CD4-positive, CD25-positive, alpha-beta regulatory T cell (primary cell): Measurements from ENCODE around the gene KMT2C. TPM values are rescaled to one million over a fixed set of nuclear protein-coding genes. Genes with fewer than 3 reads are reported as not detected.
"Not testable (repeated sequence)": the region's sequence is repeated elsewhere in the genome, so short reads cannot be mapped to it uniquely, and the experiment has no call there.

ENCODE experiments used
- ATAC-seq, 2 donors: fragments of 150-1000 bp; cut with Tn5 transposase; one replicate each; pipeline ENCODE4 v1.10.0; 2021; ENCODE audit warnings: low read depth in 2 of 2, moderate number of reproducible peaks in 2 of 2, moderate library complexity in 1 of 2
- DNase-seq, 3 donors: peaks; one replicate each; pipeline versions ENCODE4 v3.0.0 to v3.0.0-alpha.2; 2012 to 2022; ENCODE audit warnings: mixed read lengths in 1 of 3
- H3K27ac ChIP-seq: one replicate; pipeline ENCODE4 v1.7.0; 2013; ENCODE audit warnings: mild to moderate bottlenecking, low read length; ENCODE audit not compliant: insufficient read depth, poor library complexity, severe bottlenecking
- H3K27me3 ChIP-seq: one replicate; pipeline ENCODE4 v1.7.0; 2013; ENCODE audit warnings: low read length; ENCODE audit not compliant: control insufficient read depth, insufficient read depth
- H3K36me3 ChIP-seq: one replicate; pipeline ENCODE4 v1.7.0; 2013; ENCODE audit warnings: mild to moderate bottlenecking, low read length, moderate library complexity; ENCODE audit not compliant: control insufficient read depth, insufficient read depth
- H3K4me1 ChIP-seq: 2 replicates; pipeline ENCODE4 v1.7.0; 2013; ENCODE audit warnings: mild to moderate bottlenecking, low read length; ENCODE audit not compliant: insufficient read depth, control insufficient read depth, poor library complexity, severe bottlenecking
- H3K4me3 ChIP-seq: one replicate; pipeline ENCODE4 v1.7.0; 2013; ENCODE audit warnings: low read depth, mild to moderate bottlenecking, low read length, moderate library complexity
- H3K9me3 ChIP-seq, 2 experiments: 1 replicate in 1 of 2; 2 replicates in 1 of 2; pipeline ENCODE4 v1.7.0; 2013; ENCODE audit warnings: low read length in 2 of 2, mild to moderate bottlenecking in 1 of 2, moderate library complexity in 1 of 2; ENCODE audit not compliant: control insufficient read depth in 2 of 2
- H3K27ac Mint-ChIP-seq, 3 donors: one replicate each; pipeline ENCODE4 v1.8.0; 2020 to 2022; ENCODE audit warnings: mild to moderate bottlenecking in 3 of 3, mixed read lengths in 3 of 3, moderate library complexity in 2 of 3
- H3K27me3 Mint-ChIP-seq: one replicate; pipeline ENCODE4 v1.8.0; 2022; ENCODE audit warnings: mild to moderate bottlenecking, mixed read lengths
- H3K36me3 Mint-ChIP-seq: one replicate; pipeline ENCODE4 v1.8.0; 2020; ENCODE audit warnings: mixed read lengths
- H3K4me1 Mint-ChIP-seq, 4 donors: one replicate each; pipeline ENCODE4 v1.8.0; 2020 to 2022; ENCODE audit warnings: mixed read lengths in 4 of 4, mild to moderate bottlenecking in 1 of 4
- H3K4me3 Mint-ChIP-seq, 4 donors: one replicate each; pipeline ENCODE4 v1.8.0; 2020 to 2022; ENCODE audit warnings: mild to moderate bottlenecking in 4 of 4, mixed read lengths in 4 of 4, moderate library complexity in 3 of 4
- H3K9me3 Mint-ChIP-seq, 7 donors: one replicate each; pipeline ENCODE4 v1.8.0; 2020 to 2022; ENCODE audit warnings: mixed read lengths in 7 of 7, mild to moderate bottlenecking in 3 of 7, moderate library complexity in 2 of 7
- polyA plus RNA-seq, 4 donors: library from polyadenylated mRNA; unstranded; fragments of 300-500 nt; fragmentation: Illumina TruSeq; gene quantifications; one replicate each; pipeline ENCODE4 v1.2.3, GENCODE V29; 2021
- total RNA-seq: library from RNA; stranded (reverse); gene quantifications from one replicate; pipeline ENCODE4 v1.2.3, GENCODE V29; 2022

Gene KMT2C
- total and polyA plus RNA-seq, 5 donors from 2014 or later = 8.6 to 160 (median 9.5) TPM

GRCh38 chr7:152414779-152415178, 21.0 kb downstream of the KMT2C start:
- Mint-ChIP-seq H3K9me3 (peaks cover 0 to 2% (median 0%) of the 10 kb centered on the region in 7 donors), H3K27me3 (no peaks in the 10 kb centered on the region), H3K27ac (no peak overlapping the region), H3K36me3 (peaks cover 5% of the 10 kb centered on the region), H3K4me1 (peaks cover 23 to 58% (median 27%) of the 10 kb centered on the region in 4 donors), H3K4me3 (no peak overlapping the region)
- H3K4me3 ChIP-seq = no peak overlapping the region
- no peak overlapping the region for H3K27ac ChIP-seq
- peaks cover 0 to under 1% of the 10 kb centered on the region in 2 experiments for H3K9me3 ChIP-seq
- DNase-seq (no peak), ATAC-seq (no peak)
- H3K36me3 ChIP-seq = peaks cover under 1% of the 10 kb centered on the region
- H3K4me1 ChIP-seq = no peaks in the 10 kb centered on the region
- H3K27me3 ChIP-seq = no peaks in the 10 kb centered on the region

GRCh38 chr7:152411389-152411788, 24.4 kb downstream of the KMT2C start:
- Mint-ChIP-seq H3K36me3 (peaks cover 3% of the 10 kb centered on the region), H3K27ac (no peak overlapping the region), H3K4me3 (peak overlapping the region in 1 of 4 donors; percentile 25), H3K9me3 (peaks cover 3 to 9% (median 6%) of the 10 kb centered on the region in 7 donors), H3K27me3 (no peaks in the 10 kb centered on the region), H3K4me1 (peaks cover 12 to 44% (median 19%) of the 10 kb centered on the region in 4 donors)
- H3K4me1 ChIP-seq = no peaks in the 10 kb centered on the region
- ATAC-seq = no peak
- H3K27me3 ChIP-seq = no peaks in the 10 kb centered on the region
- no peaks in the 10 kb centered on the region for H3K36me3 ChIP-seq
- DNase-seq = no peak
- no peak overlapping the region for H3K4me3 ChIP-seq
- peaks cover 0 to 4% of the 10 kb centered on the region in 2 experiments for H3K9me3 ChIP-seq
- no peak overlapping the region for H3K27ac ChIP-seq

GRCh38 chr7:152406491-152406890, 29.3 kb downstream of the KMT2C start:
- peaks cover 1 to 8% of the 10 kb centered on the region in 2 experiments for H3K9me3 ChIP-seq
- H3K4me1 Mint-ChIP-seq = peaks cover 5 to 34% (median 8%) of the 10 kb centered on the region in 4 donors
- no peaks in the 10 kb centered on the region for H3K4me1 ChIP-seq
- H3K27ac ChIP-seq = no peak overlapping the region
- no peaks in the 10 kb centered on the region for H3K36me3 ChIP-seq
- peaks cover 3% of the 10 kb centered on the region for H3K36me3 Mint-ChIP-seq
- ATAC-seq (no peak), DNase-seq (no peak)
- no peak overlapping the region for H3K4me3 ChIP-seq
- H3K27me3 Mint-ChIP-seq = no peaks in the 10 kb centered on the region
- peaks cover 3 to 26% (median 14%) of the 10 kb centered on the region in 7 donors for H3K9me3 Mint-ChIP-seq
- no peak overlapping the region for H3K4me3 Mint-ChIP-seq
- H3K27me3 ChIP-seq = no peaks in the 10 kb centered on the region
- H3K27ac Mint-ChIP-seq = no peak overlapping the region

- H3K4me1 ChIP-seq = not testable (repeated sequence)
Observed at GRCh38 chr7:152406030-152406429, 29.8 kb downstream of the KMT2C start.

GRCh38 chr7:152403726-152404125, 32.1 kb downstream of the KMT2C start:
- Histone ChIP-seq H3K27me3 (no peaks in the 10 kb centered on the region), H3K9me3 (peaks cover 1 to 8% of the 10 kb centered on the region in 2 experiments), H3K36me3 (no peaks in the 10 kb centered on the region), H3K27ac (no peak overlapping the region), H3K4me1 (peaks cover 3% of the 10 kb centered on the region), H3K4me3 (no peak overlapping the region)
- DNase-seq (no peak), ATAC-seq (peak in 1 of 2 donors; percentile 8)
- Mint-ChIP-seq H3K27me3 (no peaks in the 10 kb centered on the region), H3K36me3 (peaks cover 9% of the 10 kb centered on the region), H3K4me3 (no peak overlapping the region), H3K9me3 (peaks cover 3 to 26% (median 15%) of the 10 kb centered on the region in 7 donors), H3K4me1 (peaks cover 7 to 40% (median 11%) of the 10 kb centered on the region in 4 donors), H3K27ac (no peak overlapping the region)

More at GRCh38 chr7:152406030-152406429, 29.8 kb downstream of the KMT2C start:
- Mint-ChIP-seq H3K9me3 (peaks cover 3 to 26% (median 15%) of the 10 kb centered on the region in 7 donors), H3K27ac (peak overlapping the region in 1 of 3 donors; percentile 2), H3K4me1 (peaks cover 0 to 29% (median 5%) of the 10 kb centered on the region in 4 donors)
- not testable (repeated sequence) for ATAC-seq, H3K36me3 ChIP-seq, H3K4me3 Mint-ChIP-seq, DNase-seq, H3K27me3 ChIP-seq, H3K4me3 ChIP-seq, H3K27ac ChIP-seq, H3K9me3 ChIP-seq, H3K36me3 Mint-ChIP-seq, H3K27me3 Mint-ChIP-seq

- Histone ChIP-seq H3K4me1 (peaks cover 3% of the 10 kb centered on the region), H3K27ac (no peak overlapping the region), H3K9me3 (peaks cover 1 to 8% of the 10 kb centered on the region in 2 experiments), H3K4me3 (no peak overlapping the region), H3K27me3 (no peaks in the 10 kb centered on the region), H3K36me3 (no peaks in the 10 kb centered on the region)
- Mint-ChIP-seq H3K4me1 (peaks cover 7 to 49% (median 18%) of the 10 kb centered on the region in 4 donors), H3K27ac (no peak overlapping the region), H3K4me3 (no peak overlapping the region), H3K9me3 (peaks cover 3 to 26% (median 15%) of the 10 kb centered on the region in 7 donors), H3K27me3 (no peaks in the 10 kb centered on the region), H3K36me3 (peaks cover 9% of the 10 kb centered on the region)
- peak in 1 of 2 donors; percentile 13 for ATAC-seq
- no peak for DNase-seq
Observed at GRCh38 chr7:152402384-152403250, 33.2 kb downstream of the KMT2C start.

- no peak overlapping the region for H3K4me3 ChIP-seq
- H3K36me3 Mint-ChIP-seq = peaks cover 6% of the 10 kb centered on the region
- no peak overlapping the region for H3K27ac ChIP-seq
- no peak overlapping the region for H3K27ac Mint-ChIP-seq
- ATAC-seq (no peak), DNase-seq (no peak)
- peaks cover 13 to 56% (median 30%) of the 10 kb centered on the region in 4 donors for H3K4me1 Mint-ChIP-seq
- H3K4me1 ChIP-seq = peaks cover 3% of the 10 kb centered on the region
- no peak overlapping the region for H3K4me3 Mint-ChIP-seq
- no peaks in the 10 kb centered on the region for H3K36me3 ChIP-seq
- peaks cover 0 to 4% (median 1%) of the 10 kb centered on the region in 7 donors for H3K9me3 Mint-ChIP-seq
- H3K9me3 ChIP-seq = no peaks in the 10 kb centered on the region
- H3K27me3 Mint-ChIP-seq = no peaks in the 10 kb centered on the region
- H3K27me3 ChIP-seq = no peaks in the 10 kb centered on the region
Observed at GRCh38 chr7:152399344-152399743, 36.5 kb downstream of the KMT2C start.
